GM23338 (cell line): Measurements from ENCODE around the gene SLC38A10. TPM values are rescaled to one million over a fixed set of nuclear protein-coding genes. Genes with fewer than 3 reads are reported as not detected.

Experiments
- ATAC-seq: fragments of 200-7000 bp; cut with Tn5 transposase; 3 replicates; pipeline ENCODE4 v1.9.1; 2020
- DNase-seq: peaks from one replicate; pipeline ENCODE4 v3.0.0-alpha.2; 2015; ENCODE audit warnings: low spot score
- H2AFZ ChIP-seq: fragments of 200-600 bp; sonication (generic); 2 replicates; pipeline ENCODE4 v1.8.0; 2016; ENCODE audit warnings: antibody characterized with exemption, mild to moderate bottlenecking, moderate library complexity
- H3F3A ChIP-seq: fragments of 200-600 bp; sonication (generic); replicated peaks from 2 replicates; pipeline ENCODE4 v1.8.0; 2017; ENCODE audit warnings: antibody characterized with exemption, mixed run types, low read depth
- H3K27ac ChIP-seq: fragments of 200-600 bp; sonication (generic); 2 replicates; pipeline ENCODE4 v1.6.1; 2016; ENCODE audit warnings: low read depth
- H3K27me3 ChIP-seq: fragments of 200-600 bp; sonication (generic); 2 replicates; pipeline ENCODE4 v1.8.0; 2016; ENCODE audit warnings: mild to moderate bottlenecking, mixed run types, moderate library complexity; ENCODE audit not compliant: insufficient read depth
- H3K36me3 ChIP-seq: fragments of 200-600 bp; sonication (generic); 2 replicates; pipeline ENCODE4 v1.8.0; 2016; ENCODE audit warnings: mild to moderate bottlenecking; ENCODE audit not compliant: insufficient read depth
- H3K4me1 ChIP-seq: fragments of 200-600 bp; sonication (generic); 2 replicates; pipeline ENCODE4 v1.8.0; 2016; ENCODE audit warnings: mild to moderate bottlenecking, moderate library complexity; ENCODE audit not compliant: insufficient read depth
- H3K4me2 ChIP-seq: fragments of 200-600 bp; sonication (generic); 2 replicates; pipeline ENCODE4 v1.7.1; 2017; ENCODE audit warnings: mixed run types
- H3K4me3 ChIP-seq: fragments of 200-600 bp; sonication (generic); 2 replicates; pipeline ENCODE4 v1.6.1; 2016; ENCODE audit warnings: mixed run types
- H3K79me2 ChIP-seq: fragments of 200-600 bp; sonication (generic); replicated peaks from 2 replicates; pipeline ENCODE4 v1.8.0; 2017; ENCODE audit warnings: mild to moderate bottlenecking; ENCODE audit not compliant: insufficient read depth
- H3K9me2 ChIP-seq: fragments of 200-600 bp; sonication (generic); 2 replicates; pipeline ENCODE4 v1.8.0; 2017; ENCODE audit not compliant: insufficient read depth
- H4K20me1 ChIP-seq: fragments of 200-600 bp; sonication (generic); replicated peaks from 2 replicates; pipeline ENCODE4 v1.8.0; 2017; ENCODE audit warnings: mild to moderate bottlenecking; ENCODE audit not compliant: insufficient read depth
- H3K27ac Mint-ChIP-seq: 2 replicates; pipeline ENCODE4 v1.8.0; 2020; ENCODE audit warnings: inconsistent platforms, mild to moderate bottlenecking, moderate library complexity, mixed read lengths
- H3K27me3 Mint-ChIP-seq: 3 replicates; pipeline ENCODE4 v1.8.0; 2022; ENCODE audit warnings: low read depth, mild to moderate bottlenecking, moderate library complexity, mixed read lengths, inconsistent platforms; ENCODE audit not compliant: insufficient read depth, poor library complexity
- H3K36me3 Mint-ChIP-seq: 3 replicates; pipeline ENCODE4 v1.8.0; 2021; ENCODE audit warnings: low read depth, mild to moderate bottlenecking, inconsistent platforms, moderate library complexity, mixed read lengths
- H3K4me1 Mint-ChIP-seq: 3 replicates; pipeline ENCODE4 v1.8.0; 2020; ENCODE audit warnings: mild to moderate bottlenecking, inconsistent platforms, mixed read lengths
- H3K4me3 Mint-ChIP-seq: 3 replicates; pipeline ENCODE4 v1.8.0; 2021; ENCODE audit warnings: moderate library complexity, mild to moderate bottlenecking, inconsistent platforms, mixed read lengths
- H3K9me3 Mint-ChIP-seq: 3 replicates; pipeline ENCODE4 v1.8.0; 2020; ENCODE audit warnings: moderate library complexity, mild to moderate bottlenecking, inconsistent platforms, mixed read lengths
- CREB1 ChIP-seq: fragments of 250-450 bp; sonication (Bioruptor Pico); IDR thresholded peaks from 2 replicates; pipeline ENCODE4 v1.5.0; 2020; ENCODE audit warnings: low read depth, mild to moderate bottlenecking, moderate library complexity
- EZH2 ChIP-seq: fragments of 200-600 bp; sonication (generic); IDR thresholded peaks from one replicate; pipeline ENCODE4 v1.8.0; 2017; ENCODE audit warnings: antibody characterized with exemption, mild to moderate bottlenecking, low read depth; ENCODE audit not compliant: unreplicated experiment
- EZH2phosphoT487 ChIP-seq: fragments of 200-600 bp; sonication (generic); IDR thresholded peaks from one replicate; pipeline ENCODE4 v1.8.1; 2018; ENCODE audit warnings: antibody characterized with exemption; ENCODE audit not compliant: unreplicated experiment
- JUNB ChIP-seq: IDR thresholded peaks from one replicate; pipeline ENCODE4 v1.6.1; 2016; ENCODE audit warnings: antibody characterized with exemption; ENCODE audit not compliant: unreplicated experiment
- NANOG ChIP-seq: IDR thresholded peaks from 2 replicates; pipeline ENCODE4 v1.6.1; 2016; ENCODE audit warnings: antibody characterized with exemption, borderline replicate concordance
- POLR2AphosphoS5 ChIP-seq: IDR thresholded peaks from 2 replicates; pipeline ENCODE4 v1.6.1; 2016; ENCODE audit warnings: antibody characterized with exemption, low read depth
- STAT1 ChIP-seq: IDR thresholded peaks from one replicate; pipeline ENCODE4 v1.6.1; 2016; ENCODE audit warnings: antibody characterized with exemption; ENCODE audit not compliant: unreplicated experiment
- ZNF114 ChIP-seq: fragments of 250-450 bp; sonication (Bioruptor Pico); IDR thresholded peaks from 2 replicates; pipeline ENCODE4 v1.5.0; 2020; ENCODE audit warnings: mild to moderate bottlenecking, moderate library complexity
- ZNF331 ChIP-seq: fragments of 250-450 bp; sonication (Bioruptor Pico); IDR thresholded peaks from 2 replicates; pipeline ENCODE4 v1.5.0; 2020; ENCODE audit warnings: low read depth, mild to moderate bottlenecking, moderate library complexity
- ZNF462 ChIP-seq: fragments of 250-450 bp; sonication (Bioruptor Pico); IDR thresholded peaks from 2 replicates; pipeline ENCODE4 v1.5.0; 2020; ENCODE audit warnings: mild to moderate bottlenecking, moderate library complexity
- polyA plus RNA-seq: library from polyadenylated mRNA; unstranded; fragments of >200 nt; fragmentation: Nextera tagmentation; extraction: Ambion mirVana; gene quantifications from 2 replicates; pipeline ENCODE4 v1.2.1, GENCODE V29; 2016
- total RNA-seq: library from RNA; depleted of rRNA; stranded (reverse); fragments of >200 nt; shearing (Covaris generic); gene quantifications from 2 replicates; pipeline ENCODE4 v1.2.3, GENCODE V29; 2014
- TF ChIP-seq, protein P1 (sequence below): IDR thresholded peaks from one replicate; pipeline ENCODE4 v1.6.1; 2018; ENCODE audit warnings: antibody characterized with exemption; ENCODE audit not compliant: unreplicated experiment
- TF ChIP-seq, protein P2 (sequence below): IDR thresholded peaks from 2 replicates; pipeline ENCODE4 v1.6.1; 2016; ENCODE audit warnings: antibody characterized with exemption
- TF ChIP-seq, protein P3 (sequence below), 2 experiments: fragments of 200-600 bp in 1 of 2; sonication (generic) in 1 of 2; conservative IDR thresholded peaks; 2 replicates each; pipeline versions ENCODE4 v1.5.1 to v1.6.1; 2016 to 2017; ENCODE audit warnings: antibody characterized with exemption in 2 of 2, low read depth in 2 of 2, mild to moderate bottlenecking in 2 of 2, moderate library complexity in 1 of 2

Gene SLC38A10
- total and polyA plus RNA-seq, 2 experiments from 2014 or later = 17.1 to 55.8 TPM

GRCh38 chr17:81265576-81265975 is 29.5 kb downstream of the SLC38A10 start:
- no peaks in the 10 kb centered on the region for H3K9me2 ChIP-seq
- ATAC-seq = no peak
- no peaks in the 10 kb centered on the region for H3K27me3 ChIP-seq
- no peak overlapping the region for H2AFZ ChIP-seq
- DNase-seq = no peak
- Mint-ChIP-seq H3K4me3 (no peak overlapping the region), H3K36me3 (peaks cover 12% of the 10 kb centered on the region), H3K4me1 (no peaks in the 10 kb centered on the region; the same call in 2 of the 3 replicates), H3K9me3 (no peaks in the 10 kb centered on the region), H3K27me3 (peaks cover 6% of the 10 kb centered on the region), H3K27ac (no peak overlapping the region)
- H3K27ac ChIP-seq = no peak overlapping the region
- no peaks in the 10 kb centered on the region for H3K4me1 ChIP-seq
- TF ChIP-seq JUNB (no peak), EZH2phosphoT487 (no peak), CREB1 (CRISPR knock-in tag) (no peak), ZNF462 (CRISPR knock-in tag) (no peak), STAT1 (no peak), ZNF114 (CRISPR knock-in tag) (no peak), POLR2AphosphoS5 (no peak), EZH2 (no peak), ZNF331 (no peak), NANOG (no peak)
- TF ChIP-seq, protein P1, sequence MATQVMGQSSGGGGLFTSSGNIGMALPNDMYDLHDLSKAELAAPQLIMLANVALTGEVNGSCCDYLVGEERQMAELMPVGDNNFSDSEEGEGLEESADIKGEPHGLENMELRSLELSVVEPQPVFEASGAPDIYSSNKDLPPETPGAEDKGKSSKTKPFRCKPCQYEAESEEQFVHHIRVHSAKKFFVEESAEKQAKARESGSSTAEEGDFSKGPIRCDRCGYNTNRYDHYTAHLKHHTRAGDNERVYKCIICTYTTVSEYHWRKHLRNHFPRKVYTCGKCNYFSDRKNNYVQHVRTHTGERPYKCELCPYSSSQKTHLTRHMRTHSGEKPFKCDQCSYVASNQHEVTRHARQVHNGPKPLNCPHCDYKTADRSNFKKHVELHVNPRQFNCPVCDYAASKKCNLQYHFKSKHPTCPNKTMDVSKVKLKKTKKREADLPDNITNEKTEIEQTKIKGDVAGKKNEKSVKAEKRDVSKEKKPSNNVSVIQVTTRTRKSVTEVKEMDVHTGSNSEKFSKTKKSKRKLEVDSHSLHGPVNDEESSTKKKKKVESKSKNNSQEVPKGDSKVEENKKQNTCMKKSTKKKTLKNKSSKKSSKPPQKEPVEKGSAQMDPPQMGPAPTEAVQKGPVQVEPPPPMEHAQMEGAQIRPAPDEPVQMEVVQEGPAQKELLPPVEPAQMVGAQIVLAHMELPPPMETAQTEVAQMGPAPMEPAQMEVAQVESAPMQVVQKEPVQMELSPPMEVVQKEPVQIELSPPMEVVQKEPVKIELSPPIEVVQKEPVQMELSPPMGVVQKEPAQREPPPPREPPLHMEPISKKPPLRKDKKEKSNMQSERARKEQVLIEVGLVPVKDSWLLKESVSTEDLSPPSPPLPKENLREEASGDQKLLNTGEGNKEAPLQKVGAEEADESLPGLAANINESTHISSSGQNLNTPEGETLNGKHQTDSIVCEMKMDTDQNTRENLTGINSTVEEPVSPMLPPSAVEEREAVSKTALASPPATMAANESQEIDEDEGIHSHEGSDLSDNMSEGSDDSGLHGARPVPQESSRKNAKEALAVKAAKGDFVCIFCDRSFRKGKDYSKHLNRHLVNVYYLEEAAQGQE = no peak
- TF ChIP-seq, protein P2, sequence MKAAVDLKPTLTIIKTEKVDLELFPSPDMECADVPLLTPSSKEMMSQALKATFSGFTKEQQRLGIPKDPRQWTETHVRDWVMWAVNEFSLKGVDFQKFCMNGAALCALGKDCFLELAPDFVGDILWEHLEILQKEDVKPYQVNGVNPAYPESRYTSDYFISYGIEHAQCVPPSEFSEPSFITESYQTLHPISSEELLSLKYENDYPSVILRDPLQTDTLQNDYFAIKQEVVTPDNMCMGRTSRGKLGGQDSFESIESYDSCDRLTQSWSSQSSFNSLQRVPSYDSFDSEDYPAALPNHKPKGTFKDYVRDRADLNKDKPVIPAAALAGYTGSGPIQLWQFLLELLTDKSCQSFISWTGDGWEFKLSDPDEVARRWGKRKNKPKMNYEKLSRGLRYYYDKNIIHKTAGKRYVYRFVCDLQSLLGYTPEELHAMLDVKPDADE = no peak
- TF ChIP-seq, protein P3, sequence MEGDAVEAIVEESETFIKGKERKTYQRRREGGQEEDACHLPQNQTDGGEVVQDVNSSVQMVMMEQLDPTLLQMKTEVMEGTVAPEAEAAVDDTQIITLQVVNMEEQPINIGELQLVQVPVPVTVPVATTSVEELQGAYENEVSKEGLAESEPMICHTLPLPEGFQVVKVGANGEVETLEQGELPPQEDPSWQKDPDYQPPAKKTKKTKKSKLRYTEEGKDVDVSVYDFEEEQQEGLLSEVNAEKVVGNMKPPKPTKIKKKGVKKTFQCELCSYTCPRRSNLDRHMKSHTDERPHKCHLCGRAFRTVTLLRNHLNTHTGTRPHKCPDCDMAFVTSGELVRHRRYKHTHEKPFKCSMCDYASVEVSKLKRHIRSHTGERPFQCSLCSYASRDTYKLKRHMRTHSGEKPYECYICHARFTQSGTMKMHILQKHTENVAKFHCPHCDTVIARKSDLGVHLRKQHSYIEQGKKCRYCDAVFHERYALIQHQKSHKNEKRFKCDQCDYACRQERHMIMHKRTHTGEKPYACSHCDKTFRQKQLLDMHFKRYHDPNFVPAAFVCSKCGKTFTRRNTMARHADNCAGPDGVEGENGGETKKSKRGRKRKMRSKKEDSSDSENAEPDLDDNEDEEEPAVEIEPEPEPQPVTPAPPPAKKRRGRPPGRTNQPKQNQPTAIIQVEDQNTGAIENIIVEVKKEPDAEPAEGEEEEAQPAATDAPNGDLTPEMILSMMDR (conservative IDR thresholded peaks at IDR 0.05; ENCODE audit: low read depth in 2 of 2) = no peak
- no peak overlapping the region for H3K4me3 ChIP-seq
- no peaks in the 10 kb centered on the region for H4K20me1 ChIP-seq
- H3K36me3 ChIP-seq = no peaks in the 10 kb centered on the region
- H3F3A ChIP-seq = no peaks in the 10 kb centered on the region
- H3K79me2 ChIP-seq = no peaks in the 10 kb centered on the region
- H3K4me2 ChIP-seq = no peak overlapping the region
